H9 (cell line): ENCODE measurements around the gene ZNF512B. TPM values are rescaled to one million over a fixed set of nuclear protein-coding genes. Genes with fewer than 3 reads are reported as not detected.

Experiments
- DNase-seq: peaks from one replicate; pipeline ENCODE4 v3.0.0-alpha.2; 2017
- H2AFZ ChIP-seq: one replicate; pipeline ENCODE4 v1.6.1; 2013; ENCODE audit warnings: mild to moderate bottlenecking, low read length, control low read depth, moderate library complexity
- H2AK5ac ChIP-seq: 2 replicates; pipeline ENCODE4 v1.6.1; 2013; ENCODE audit warnings: low read length, control low read depth, mixed read lengths; ENCODE audit not compliant: insufficient read length
- H2BK120ac ChIP-seq: one replicate; pipeline ENCODE4 v1.6.1; 2013; ENCODE audit warnings: low read depth, mild to moderate bottlenecking, low read length, control low read depth, inconsistent platforms; ENCODE audit not compliant: poor library complexity, severe bottlenecking
- H2BK12ac ChIP-seq: 2 replicates; pipeline ENCODE4 v1.6.1; 2013; ENCODE audit warnings: low read length, control low read depth, mixed read lengths, low read depth; ENCODE audit not compliant: insufficient read length
- H2BK15ac ChIP-seq: 2 replicates; pipeline ENCODE4 v1.6.1; 2013; ENCODE audit warnings: low read depth, low read length, control low read depth
- H2BK20ac ChIP-seq: one replicate; pipeline ENCODE4 v1.6.1; 2013; ENCODE audit warnings: low read depth, mild to moderate bottlenecking, low read length, control low read depth, inconsistent platforms; ENCODE audit not compliant: poor library complexity, severe bottlenecking
- H2BK5ac ChIP-seq: 2 replicates; pipeline ENCODE4 v1.6.1; 2013; ENCODE audit warnings: low read length, control low read depth, mixed read lengths; ENCODE audit not compliant: insufficient read length
- H3K14ac ChIP-seq: 2 replicates; pipeline ENCODE4 v1.6.1; 2013; ENCODE audit warnings: low read length, control low read depth; ENCODE audit not compliant: insufficient read depth
- H3K18ac ChIP-seq: 2 replicates; pipeline ENCODE4 v1.6.1; 2013; ENCODE audit warnings: low read depth, mild to moderate bottlenecking, mixed read lengths, low read length, control low read depth; ENCODE audit not compliant: insufficient read length
- H3K23ac ChIP-seq: 2 replicates; pipeline ENCODE4 v1.6.1; 2013; ENCODE audit warnings: low read length, control low read depth, mixed read lengths, low read depth; ENCODE audit not compliant: insufficient read length
- H3K23me2 ChIP-seq: 2 replicates; pipeline ENCODE4 v1.6.1; 2013; ENCODE audit warnings: low read depth, mild to moderate bottlenecking, mixed read lengths, low read length, control low read depth; ENCODE audit not compliant: insufficient read length, poor library complexity, severe bottlenecking
- H3K27ac ChIP-seq: 2 replicates; pipeline ENCODE4 v1.5.1; 2013; ENCODE audit warnings: low read length, control low read depth, mixed read lengths, low read depth; ENCODE audit not compliant: insufficient read length
- H3K27me3 ChIP-seq: 2 replicates; pipeline ENCODE4 v1.6.1; 2013; ENCODE audit warnings: low read length, control low read depth, inconsistent platforms; ENCODE audit not compliant: insufficient read depth
- H3K4ac ChIP-seq: 2 replicates; pipeline ENCODE4 v1.6.1; 2013; ENCODE audit warnings: low read depth, mild to moderate bottlenecking, control low read depth, inconsistent platforms, low read length, moderate library complexity
- H3K4me1 ChIP-seq: 2 replicates; pipeline ENCODE4 v1.6.1; 2013; ENCODE audit warnings: low read length, control low read depth, inconsistent platforms; ENCODE audit not compliant: insufficient read depth
- H3K4me2 ChIP-seq: 2 replicates; pipeline ENCODE4 v1.6.1; 2013; ENCODE audit warnings: low read length, control low read depth, mixed read lengths; ENCODE audit not compliant: insufficient read length, insufficient read depth
- H3K56ac ChIP-seq: 2 replicates; pipeline ENCODE4 v1.6.1; 2013; ENCODE audit warnings: low read depth, mild to moderate bottlenecking, mixed read lengths, low read length, control low read depth; ENCODE audit not compliant: insufficient read length
- H3K79me1 ChIP-seq: 2 replicates; pipeline ENCODE4 v1.6.1; 2013; ENCODE audit warnings: low read depth, mild to moderate bottlenecking, moderate library complexity, low read length, control low read depth, inconsistent platforms; ENCODE audit not compliant: insufficient read depth, poor library complexity, severe bottlenecking
- H3K79me2 ChIP-seq: 2 replicates; pipeline ENCODE4 v1.6.1; 2013; ENCODE audit warnings: low read length, control low read depth, inconsistent platforms; ENCODE audit not compliant: insufficient read depth
- H3K9ac ChIP-seq: 2 replicates; pipeline ENCODE4 v1.6.1; 2013; ENCODE audit warnings: low read length, control low read depth, mixed read lengths; ENCODE audit not compliant: insufficient read length; ENCODE audit errors: extremely low read depth
- H3K9me3 ChIP-seq: one replicate; pipeline ENCODE4 v1.6.1; 2013; ENCODE audit warnings: low read depth, low read length, inconsistent platforms; ENCODE audit not compliant: control insufficient read depth
- H3T11ph ChIP-seq: one replicate; pipeline ENCODE4 v1.6.1; 2013; ENCODE audit warnings: mild to moderate bottlenecking, low read length, control low read depth, inconsistent platforms
- H4K20me1 ChIP-seq: one replicate; pipeline ENCODE4 v1.6.1; 2013; ENCODE audit not compliant: control insufficient read depth, insufficient read length, insufficient read depth
- H4K5ac ChIP-seq: 2 replicates; pipeline ENCODE4 v1.6.1; 2013; ENCODE audit warnings: low read depth, mild to moderate bottlenecking, mixed read lengths, low read length, control low read depth; ENCODE audit not compliant: insufficient read length
- H4K8ac ChIP-seq: replicated peaks from 2 replicates; pipeline ENCODE4 v1.6.1; 2013; ENCODE audit warnings: low read length, control low read depth, mixed read lengths, low read depth; ENCODE audit not compliant: insufficient read length
- H4K91ac ChIP-seq: 2 replicates; pipeline ENCODE4 v1.6.1; 2013; ENCODE audit warnings: low read depth, mild to moderate bottlenecking, moderate library complexity, mixed read lengths, low read length, control low read depth; ENCODE audit not compliant: insufficient read length
- H3K27ac Mint-ChIP-seq, 3 experiments: 2 replicates in 2 of 3; 3 replicates in 1 of 3; pipeline ENCODE4 v1.8.0; 2020 to 2021; ENCODE audit warnings: mixed read lengths in 3 of 3, mild to moderate bottlenecking in 1 of 3, moderate library complexity in 1 of 3
- H3K27me3 Mint-ChIP-seq: 2 replicates; pipeline ENCODE4 v1.8.0; 2021; ENCODE audit warnings: low read depth, mild to moderate bottlenecking, moderate library complexity, mixed read lengths
- H3K36me3 Mint-ChIP-seq, 3 experiments: 2 replicates in 2 of 3; 3 replicates in 1 of 3; pipeline ENCODE4 v1.8.0; 2020 to 2021; ENCODE audit warnings: low read depth in 3 of 3, mixed read lengths in 3 of 3; ENCODE audit not compliant: insufficient read depth in 1 of 3
- H3K4me1 Mint-ChIP-seq, 2 experiments: 2 replicates each; pipeline ENCODE4 v1.8.0; 2020; ENCODE audit warnings: mixed read lengths in 2 of 2
- H3K4me3 Mint-ChIP-seq, 2 experiments: 2 replicates in 1 of 2; 3 replicates in 1 of 2; pipeline ENCODE4 v1.8.0; 2020 to 2021; ENCODE audit warnings: mild to moderate bottlenecking in 2 of 2, mixed read lengths in 2 of 2, moderate library complexity in 1 of 2
- H3K9me3 Mint-ChIP-seq, 2 experiments: 2 replicates in 1 of 2; 3 replicates in 1 of 2; pipeline ENCODE4 v1.8.0; 2020; ENCODE audit warnings: mild to moderate bottlenecking in 2 of 2, mixed read lengths in 2 of 2, moderate library complexity in 1 of 2
- CTCF ChIP-seq: fragments of 200-600 bp; sonication (generic); conservative IDR thresholded peaks from 3 replicates; pipeline ENCODE4 v1.8.0; 2021; ENCODE audit warnings: antibody characterized with exemption, mild to moderate bottlenecking
- WGBS: extraction: QIAGEN DNeasy Blood & Tissue Kit; methylation state at CpG from one replicate; pipeline ENCODE4 v1.1.7; 2013; ENCODE audit warnings: missing lambda C conversion rate, low lambda C conversion rate, mixed read lengths; ENCODE audit not compliant: insufficient read length; ENCODE audit errors: extremely low coverage; 5-methylcytosine and 5-hydroxymethylcytosine counted together
- total RNA-seq: library from RNA; stranded (reverse); gene quantifications from 2 replicates; pipeline ENCODE4 v1.2.1, GENCODE V29; 2021

ZNF512B gene
- total RNA-seq, 1 experiment from 2014 or later = 46.0 TPM

DNA sequence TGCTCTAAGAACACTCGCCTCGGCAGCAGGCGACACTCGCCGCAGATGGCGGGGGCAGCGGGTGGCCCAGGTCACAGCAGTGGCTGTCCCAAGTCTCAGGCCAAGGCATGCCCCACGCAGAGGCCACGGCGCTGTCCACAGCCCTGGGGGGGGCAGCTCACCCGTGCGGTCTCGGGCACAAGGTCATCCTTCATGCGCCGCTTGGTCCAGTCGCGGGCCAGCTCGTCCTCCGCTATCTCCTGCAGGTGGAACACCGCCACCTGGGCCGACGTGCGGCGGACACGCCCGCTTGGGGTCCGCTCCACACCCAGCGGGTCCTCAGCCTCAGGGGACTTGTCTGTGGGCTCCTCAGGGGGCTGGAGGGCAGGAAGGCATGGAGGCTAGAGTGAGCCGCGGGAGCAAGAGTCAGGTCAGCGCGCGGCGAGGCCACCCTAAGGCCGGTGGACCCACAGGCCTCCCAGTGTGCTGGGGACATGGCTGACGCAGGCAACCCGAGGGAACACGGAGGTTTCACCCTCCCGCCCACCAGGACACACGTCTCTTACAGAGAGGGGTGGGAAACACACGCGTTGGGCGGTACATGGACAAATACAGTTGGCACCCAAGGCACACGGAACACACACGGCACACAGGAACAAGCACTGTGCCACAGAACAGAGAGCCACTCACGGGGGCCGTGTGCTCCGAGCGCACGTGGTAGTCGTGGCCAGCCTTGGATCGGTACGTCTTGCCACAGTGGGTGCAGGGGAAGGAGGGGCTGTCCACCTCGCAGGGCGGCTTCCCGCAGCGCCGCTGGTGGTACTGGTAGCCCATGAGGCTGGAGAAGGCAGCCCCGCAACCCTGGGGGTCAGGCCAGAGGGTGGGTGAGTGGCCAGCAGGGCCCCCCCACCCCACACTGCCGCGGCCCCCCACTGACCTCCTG, 7.0 kb downstream of the ZNF512B start:
- no peak overlapping the region for H3T11ph ChIP-seq
- no peak overlapping the region for H2AK5ac ChIP-seq
- no peak for DNase-seq
- Mint-ChIP-seq H3K36me3 (peaks cover 15 to 56% (median 54%) of the 10 kb centered on the region in 3 experiments; a peak in 6 of 7 replicates), H3K27ac (peak overlapping the region in 1 of 3 experiments; percentile 16; a peak in 1 of 7 replicates), H3K9me3 (peaks cover 2 to 9% of the 10 kb centered on the region in 2 experiments; a peak in 3 of 5 replicates), H3K4me3 (no peak overlapping the region), H3K27me3 (no peaks in the 10 kb centered on the region), H3K4me1 (peaks cover 19 to 23% of the 10 kb centered on the region in 2 experiments)
- no peak overlapping the region for H3K4me2 ChIP-seq
- no peak overlapping the region for H2AFZ ChIP-seq
- no peak overlapping the region for H3K14ac ChIP-seq
- H3K9ac ChIP-seq = no peak overlapping the region
- no peak overlapping the region for H2BK15ac ChIP-seq
- TF ChIP-seq CTCF = no peak
- H3K4me1 ChIP-seq = no peaks in the 10 kb centered on the region; the same call in 1 of the 2 replicates
- no peak overlapping the region for H4K5ac ChIP-seq
- no peak overlapping the region for H3K23ac ChIP-seq
- no peak overlapping the region for H2BK12ac ChIP-seq
- no peak overlapping the region for H3K56ac ChIP-seq
- H4K20me1 ChIP-seq = no peaks in the 10 kb centered on the region
- no peaks in the 10 kb centered on the region for H3K27me3 ChIP-seq
- no peak overlapping the region for H4K8ac ChIP-seq
- H3K27ac ChIP-seq = no peak overlapping the region
- peaks cover 32% of the 10 kb centered on the region for H3K9me3 ChIP-seq
- H3K4ac ChIP-seq = no peak overlapping the region
- no peak overlapping the region for H2BK120ac ChIP-seq
- H3K23me2 ChIP-seq = no peaks in the 10 kb centered on the region
- H3K79me1 ChIP-seq = no peaks in the 10 kb centered on the region
- no peak overlapping the region for H2BK20ac ChIP-seq
- WGBS = no CpG with 5 or more reads among the region's 61 CpGs
- H4K91ac ChIP-seq = no peak overlapping the region
- no peak overlapping the region for H3K18ac ChIP-seq
- no peak overlapping the region for H2BK5ac ChIP-seq
- H3K79me2 ChIP-seq = no peaks in the 10 kb centered on the region
